GM12892 (cell line): ENCODE data around the gene ARHGDIB.

Experiments used
- POLR2A ChIP-seq: IDR thresholded peaks from 2 replicates; pipeline ENCODE4 v1.6.1; 2011; ENCODE audit warnings: low read depth, low read length, control low read depth
- POLR2AphosphoS5 ChIP-seq: IDR thresholded peaks from 2 replicates; pipeline ENCODE4 v1.6.1; 2011; ENCODE audit warnings: low read depth, low read length, control low read depth
- TAF1 ChIP-seq: IDR thresholded peaks from 2 replicates; pipeline ENCODE4 v1.6.1; 2011; ENCODE audit warnings: low read depth, mild to moderate bottlenecking, control low read depth, low read length, borderline replicate concordance

DNA sequence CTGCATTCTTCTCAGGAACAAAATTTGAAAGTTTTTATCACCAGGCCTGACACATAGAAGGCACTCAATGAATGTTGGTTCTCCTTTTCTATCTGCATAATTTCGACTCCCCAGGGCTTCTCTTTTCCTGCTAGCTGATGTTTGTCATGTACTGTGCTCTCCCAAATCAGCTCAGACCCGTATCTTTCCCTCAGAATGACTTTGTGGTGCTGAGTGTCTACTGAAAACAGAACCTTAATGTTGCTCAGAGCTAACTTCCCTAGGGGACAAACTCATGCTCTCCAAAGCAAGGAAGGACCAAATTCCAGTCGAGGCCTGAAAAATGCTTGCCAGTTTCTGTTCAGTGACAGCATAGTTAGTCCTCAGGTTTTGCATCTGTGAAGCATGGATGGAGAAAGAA, 1.9 kb downstream of the ARHGDIB start:
- no peak for TF ChIP-seq POLR2A
- no peak for TF ChIP-seq POLR2AphosphoS5
- no peak for TF ChIP-seq TAF1
